Skin epidermis (tissue), 12 donors: ENCODE results near the gene ARFGAP1.

ENCODE experiments used
- H3K27ac ChIP-seq, 21 experiments: fragments of 200-600 bp; sonication (generic) in 11 of 21; one replicate each; pipeline ENCODE4 v1.5.0; 2020; ENCODE audit warnings: mild to moderate bottlenecking in 3 of 21, inconsistent platforms in 2 of 21, moderate library complexity in 2 of 21
- H3K4me3 ChIP-seq, 7 experiments: fragments of 200-600 bp; sonication (generic) in 2 of 7; one replicate each; pipeline ENCODE4 v1.5.0; 2020; ENCODE audit warnings: inconsistent platforms in 2 of 7, mild to moderate bottlenecking in 2 of 7, moderate library complexity in 1 of 7

Gene ARFGAP1

DNA sequence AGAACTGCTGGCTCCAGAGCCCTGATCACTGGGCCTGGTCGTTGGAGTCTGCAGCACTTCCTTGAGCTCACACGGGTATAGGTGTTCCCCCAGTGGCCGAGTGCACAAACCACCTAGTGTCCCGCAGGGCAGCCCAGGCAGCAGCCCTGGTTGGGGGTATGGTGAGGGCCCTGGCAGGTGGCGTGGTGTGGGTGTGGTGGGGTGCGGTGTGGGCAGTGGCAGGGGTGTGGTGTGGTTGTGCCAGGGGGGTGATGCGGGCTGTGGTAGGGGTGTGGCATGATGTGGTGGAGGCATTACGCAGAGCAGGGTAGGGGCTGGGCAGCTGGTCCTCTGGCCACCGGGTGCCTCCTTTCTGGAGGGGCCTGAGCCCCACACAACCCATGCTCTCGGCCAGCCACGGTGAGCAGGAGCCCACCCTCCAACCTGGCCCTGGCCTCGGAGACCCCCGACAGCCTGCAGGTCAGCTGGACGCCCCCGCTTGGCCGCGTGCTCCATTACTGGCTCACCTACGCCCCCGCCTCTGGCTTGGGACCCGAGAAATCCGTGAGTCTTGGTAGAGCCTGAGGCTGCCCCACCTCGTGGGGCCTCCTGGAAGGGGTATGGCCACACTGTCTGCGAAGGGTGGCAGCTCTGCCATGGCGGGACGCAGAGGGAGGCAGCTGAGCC lies 40.9 kb downstream of the ARFGAP1 start:
- Histone ChIP-seq H3K27ac (no peak overlapping the region), H3K4me3 (no peak overlapping the region)

GRCh38 chr20:63314015-63314471 lies 41.4 kb downstream of the ARFGAP1 start:
- no peak overlapping the region for H3K27ac ChIP-seq

GRCh38 chr20:63314566-63315239 lies 42.1 kb downstream of the ARFGAP1 start:
- Histone ChIP-seq H3K4me3 (no peak overlapping the region), H3K27ac (no peak overlapping the region)

More at GRCh38 chr20:63314015-63314471, 41.4 kb downstream of the ARFGAP1 start:
- H3K4me3 ChIP-seq: no peak overlapping the region

- no peak overlapping the region for H3K4me3 ChIP-seq
- H3K27ac ChIP-seq: no peak overlapping the region
These were observed 42.7 kb downstream of the ARFGAP1 start for GRCh38 chr20:63315240-63315689.

GRCh38 chr20:63315731-63316491 lies 43.3 kb downstream of the ARFGAP1 start:
- no peak overlapping the region for H3K27ac ChIP-seq
- no peak overlapping the region for H3K4me3 ChIP-seq

- H3K27ac ChIP-seq: no peak overlapping the region
- no peak overlapping the region for H3K4me3 ChIP-seq
These were observed 43.9 kb downstream of the ARFGAP1 start for GRCh38 chr20:63316502-63316921.

DNA sequence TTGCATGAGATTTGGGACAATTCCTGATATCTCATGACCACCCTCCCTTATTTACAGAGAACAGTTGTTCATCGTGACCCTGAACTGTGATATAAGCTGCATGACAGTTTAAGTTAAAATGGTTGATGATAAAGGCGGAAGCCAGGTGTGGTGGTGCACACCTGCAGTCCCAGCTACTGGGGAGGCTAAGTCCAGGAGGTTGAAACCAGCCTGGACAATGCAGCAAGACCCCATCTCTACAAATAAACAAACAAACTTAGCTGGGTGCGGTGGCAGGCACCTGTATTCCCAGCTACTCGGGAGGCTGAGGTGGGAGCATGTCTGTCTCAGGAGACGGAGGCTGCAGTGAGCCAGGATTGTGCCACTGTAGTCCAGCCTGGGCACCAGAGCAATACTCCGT lies 44.4 kb downstream of the ARFGAP1 start:
- Histone ChIP-seq H3K27ac (no peak overlapping the region), H3K4me3 (no peak overlapping the region)

- H3K27ac ChIP-seq: no peak overlapping the region
- no peak overlapping the region for H3K4me3 ChIP-seq
These were observed 45.1 kb downstream of the ARFGAP1 start for GRCh38 chr20:63317601-63318291.

GRCh38 chr20:63318391-63319163 lies 46.0 kb downstream of the ARFGAP1 start:
- no peak overlapping the region for H3K27ac ChIP-seq
- H3K4me3 ChIP-seq: no peak overlapping the region

- no peak overlapping the region for H3K27ac ChIP-seq
- H3K4me3 ChIP-seq: no peak overlapping the region
These were observed 46.8 kb downstream of the ARFGAP1 start for GRCh38 chr20:63319164-63320040.

- H3K4me3 ChIP-seq: no peak overlapping the region
- no peak overlapping the region for H3K27ac ChIP-seq
These were observed 47.5 kb downstream of the ARFGAP1 start for GRCh38 chr20:63320041-63320511.

- Histone ChIP-seq H3K4me3 (no peak overlapping the region), H3K27ac (no peak overlapping the region)
These were observed 48.1 kb downstream of the ARFGAP1 start for GRCh38 chr20:63320616-63321147.

DNA sequence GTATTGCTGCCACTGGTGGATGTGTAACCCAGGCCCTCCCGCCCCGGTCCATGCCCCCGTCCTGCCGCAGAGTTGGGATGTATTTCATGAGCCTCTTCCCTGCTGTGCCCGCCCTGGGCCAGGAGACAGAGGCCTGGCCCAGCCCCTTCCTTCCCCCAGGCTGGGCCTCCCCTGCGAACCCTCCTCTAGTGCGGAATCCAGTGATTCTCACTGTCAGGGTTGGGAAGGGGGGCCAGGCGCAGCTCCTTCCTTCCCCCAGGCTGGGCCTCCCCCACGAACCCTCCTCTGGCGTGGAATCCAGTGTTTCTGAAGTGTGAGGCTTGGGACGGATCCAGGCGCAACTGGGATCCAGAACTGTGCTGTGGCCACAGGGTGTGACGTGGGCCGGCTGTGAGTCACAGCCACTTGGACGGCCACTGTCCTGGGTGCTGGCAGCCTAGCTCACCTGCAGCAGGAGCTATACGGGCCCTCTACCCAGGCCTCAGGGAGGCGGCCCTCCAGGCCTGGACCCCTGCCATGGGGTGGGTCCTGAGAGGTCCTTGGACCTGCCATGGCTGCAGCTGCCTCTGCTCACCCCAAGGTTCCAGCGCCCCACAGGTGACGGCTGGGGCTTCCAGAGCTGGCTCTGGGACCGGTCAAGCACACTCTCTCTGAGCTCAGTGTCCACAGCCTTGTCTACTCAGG lies 48.7 kb downstream of the ARFGAP1 start:
- H3K4me3 ChIP-seq: no peak overlapping the region
- no peak overlapping the region for H3K27ac ChIP-seq

DNA sequence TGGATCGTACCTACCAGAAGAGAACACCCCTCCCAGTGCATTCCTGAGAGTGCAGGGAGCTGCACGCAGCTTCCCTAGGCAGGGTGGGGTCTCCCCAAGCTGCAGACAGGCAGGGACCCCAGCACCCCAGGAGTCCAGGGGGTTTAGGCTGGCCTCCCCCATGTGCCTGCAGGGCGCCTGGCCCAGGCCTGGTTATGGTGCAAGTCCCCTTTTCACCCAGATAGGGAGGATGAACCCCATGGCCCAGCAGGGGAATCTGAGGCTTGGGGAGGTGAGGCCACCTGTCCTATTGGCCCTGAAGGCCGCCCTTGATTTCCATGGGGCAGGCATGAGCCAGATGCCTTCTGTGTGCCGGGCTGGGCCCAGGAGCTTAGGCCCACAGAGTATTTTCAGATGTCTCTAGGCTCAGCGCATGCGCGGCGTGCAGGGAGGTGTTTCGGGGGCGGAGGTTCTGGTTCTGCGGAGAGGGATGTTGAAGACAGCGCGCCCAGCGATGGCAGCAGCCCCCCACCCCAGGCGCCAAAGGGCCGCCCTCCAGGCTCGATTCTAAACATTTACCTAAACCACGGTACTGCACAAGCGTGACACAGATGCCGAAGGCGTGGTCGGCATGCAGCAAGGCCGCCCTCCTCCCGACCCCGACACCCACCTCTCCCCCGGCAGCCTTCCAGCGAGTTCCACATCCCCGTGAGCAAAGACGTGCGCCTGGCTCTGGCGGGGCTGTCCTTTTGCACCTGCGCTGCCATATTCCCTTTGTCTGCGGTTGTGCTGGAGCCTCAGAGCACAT lies 49.7 kb downstream of the ARFGAP1 start:
- Histone ChIP-seq H3K4me3 (no peak overlapping the region), H3K27ac (no peak overlapping the region)

- H3K4me3 ChIP-seq: no peak overlapping the region
- no peak overlapping the region for H3K27ac ChIP-seq
These were observed 50.3 kb downstream of the ARFGAP1 start for GRCh38 chr20:63322933-63323273.

DNA sequence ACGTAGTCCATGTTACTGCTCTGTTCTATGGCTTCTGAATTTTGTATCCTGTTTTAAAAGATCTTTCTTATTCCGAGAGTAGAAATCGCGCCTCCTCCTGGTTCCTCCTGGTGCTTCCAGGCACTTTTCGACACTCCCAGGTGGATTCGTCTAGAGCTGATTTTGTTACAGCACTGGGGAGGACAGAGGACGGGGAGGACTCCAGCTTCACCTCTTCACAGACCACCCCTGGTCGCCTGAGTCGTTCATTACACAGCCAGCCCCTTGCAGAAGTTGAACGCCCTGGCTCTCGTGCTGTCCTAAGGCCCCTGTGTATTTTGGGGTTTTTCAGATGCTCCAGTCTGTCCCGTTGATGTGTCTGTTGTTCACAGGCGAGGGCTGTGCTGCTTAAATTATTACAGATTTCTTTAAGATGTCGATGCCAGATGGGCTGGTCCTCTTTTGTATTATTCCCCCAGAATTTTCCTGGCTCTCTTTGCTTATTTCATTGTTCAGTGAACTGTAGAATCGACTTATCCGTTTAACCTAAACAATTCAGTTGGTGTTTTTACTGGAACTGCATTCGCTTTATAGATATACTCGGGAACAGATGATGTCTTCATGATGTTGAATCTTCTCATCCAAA lies 50.9 kb downstream of the ARFGAP1 start:
- no peak overlapping the region for H3K27ac ChIP-seq
- no peak overlapping the region for H3K4me3 ChIP-seq
